ENCODE data around the gene S100A14.
"Not testable (repeated sequence)": the region's sequence is repeated elsewhere in the genome, so short reads cannot be mapped to it uniquely, and the experiment has no call there.

S100A14 gene

DNA sequence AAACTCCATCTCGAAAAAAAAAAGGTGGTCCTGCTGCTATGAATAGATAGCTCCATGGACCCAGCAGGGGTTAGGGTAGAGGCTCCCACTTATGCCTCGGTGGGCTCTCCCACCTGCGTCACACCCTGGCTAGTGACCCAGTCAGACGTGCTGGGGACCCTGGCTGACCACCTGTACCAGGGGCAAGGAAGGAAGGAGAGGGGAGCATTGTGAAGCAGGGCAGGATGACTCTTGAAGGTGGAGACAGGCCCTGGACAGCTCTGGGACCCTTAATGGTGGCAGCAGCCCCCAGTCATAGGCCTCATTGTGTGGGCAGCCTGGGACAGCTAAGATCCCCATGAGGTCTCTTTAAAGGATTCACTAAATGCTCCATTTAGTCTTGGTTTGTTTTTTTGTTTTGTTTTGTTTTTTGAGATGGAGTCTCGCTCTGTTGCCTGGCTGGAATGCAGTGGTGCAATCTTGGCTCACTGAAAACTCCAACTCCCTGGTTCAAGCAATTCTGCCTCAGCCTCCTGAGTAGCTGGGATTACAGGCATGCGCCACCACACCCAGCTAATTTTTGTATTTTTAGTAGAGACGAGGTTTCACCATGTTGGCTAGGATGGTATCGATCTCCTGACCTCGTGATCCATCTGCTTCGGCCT lies 32.0 kb upstream of the S100A14 start:
- no peak for TF ChIP-seq CTCF (IDR thresholded peaks at IDR 0.05; ENCODE audit: low read depth, low read length)
- H3K4me3 ChIP-seq (ENCODE audit: low read depth, low read length) = no peak overlapping the region

DNA sequence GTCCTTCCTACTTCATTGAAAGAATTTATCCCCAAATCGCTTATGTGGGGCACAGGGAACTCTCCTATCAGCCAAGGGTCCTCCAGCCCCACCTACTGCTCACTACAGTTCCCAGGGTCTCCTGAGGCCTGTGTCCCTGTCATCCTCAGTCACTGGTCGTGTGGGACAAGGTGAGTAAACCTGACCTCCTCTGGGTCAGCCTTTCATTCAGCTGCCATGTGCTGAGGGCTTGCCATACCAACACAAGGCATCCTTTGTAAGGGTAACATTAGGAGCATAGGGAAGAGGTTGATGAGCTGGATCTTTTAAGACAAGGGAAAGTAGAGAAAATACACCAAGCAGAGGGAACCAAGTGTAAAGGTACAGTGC lies 31.2 kb upstream of the S100A14 start:
- H3K4me3 ChIP-seq (ENCODE audit: low read depth, low read length) = no peak overlapping the region
- TF ChIP-seq CTCF (IDR thresholded peaks at IDR 0.05; ENCODE audit: low read depth, low read length) = no peak

GRCh38 chr1:153646672-153647345 lies 30.7 kb upstream of the S100A14 start:
- no peak for TF ChIP-seq CTCF (IDR thresholded peaks at IDR 0.05; ENCODE audit: low read depth, low read length)
- no peak overlapping the region for H3K4me3 ChIP-seq (ENCODE audit: low read depth, low read length)

GRCh38 chr1:153643816-153644215 lies 27.7 kb upstream of the S100A14 start:
- no peak overlapping the region for H3K4me3 ChIP-seq (ENCODE audit: low read depth, low read length)
- TF ChIP-seq CTCF (IDR thresholded peaks at IDR 0.05; ENCODE audit: low read depth, low read length) = no peak

DNA sequence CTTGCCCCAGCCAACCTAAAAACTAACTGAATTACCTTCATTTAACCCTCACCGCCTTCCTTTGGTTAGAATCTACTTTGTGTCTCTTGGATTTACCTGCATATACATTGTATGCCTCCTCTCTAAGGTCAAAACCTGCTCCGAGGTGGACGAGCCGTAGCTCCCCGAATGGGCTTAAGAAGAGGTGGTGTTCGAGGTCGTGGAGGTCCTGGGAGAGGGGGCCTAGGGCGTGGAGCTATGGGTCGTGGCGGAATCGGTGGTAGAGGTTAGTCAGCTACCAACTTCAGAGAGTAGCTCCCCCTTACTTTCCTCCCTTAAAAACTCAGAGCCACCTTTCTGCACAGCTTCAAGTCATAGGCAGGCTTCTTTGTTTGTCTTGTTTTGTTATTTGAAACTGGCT lies 27.0 kb upstream of the S100A14 start:
- TF ChIP-seq CTCF (IDR thresholded peaks at IDR 0.05; ENCODE audit: low read depth, low read length) = no peak
- no peak overlapping the region for H3K4me3 ChIP-seq (ENCODE audit: low read depth, low read length)

DNA sequence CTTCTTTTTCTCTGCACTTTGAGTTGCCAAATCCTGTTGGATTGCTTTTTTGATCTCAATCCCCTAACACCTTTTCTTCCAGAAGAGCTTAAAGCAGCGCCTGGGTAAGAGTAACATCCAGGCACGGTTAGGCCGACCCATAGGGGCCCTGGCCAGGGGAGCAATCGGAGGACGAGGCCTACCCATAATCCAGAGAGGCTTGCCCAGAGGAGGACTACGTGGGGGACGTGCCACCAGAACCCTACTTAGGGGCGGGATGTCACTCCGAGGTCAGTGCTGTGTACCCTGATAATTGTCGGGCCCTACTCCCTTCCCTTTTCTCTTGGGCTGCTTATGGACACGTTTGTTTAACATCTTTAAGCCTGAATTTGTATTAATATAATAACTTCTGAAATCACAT lies 26.0 kb upstream of the S100A14 start:
- H3K4me3 ChIP-seq (ENCODE audit: low read depth, low read length) = no peak overlapping the region
- no peak for TF ChIP-seq CTCF (IDR thresholded peaks at IDR 0.05; ENCODE audit: low read depth, low read length)

- H3K4me3 ChIP-seq (ENCODE audit: low read depth, low read length) = no peak overlapping the region
- no peak for TF ChIP-seq CTCF (IDR thresholded peaks at IDR 0.05; ENCODE audit: low read depth, low read length)
These were observed 24.7 kb upstream of the S100A14 start for GRCh38 chr1:153640861-153641260.

DNA sequence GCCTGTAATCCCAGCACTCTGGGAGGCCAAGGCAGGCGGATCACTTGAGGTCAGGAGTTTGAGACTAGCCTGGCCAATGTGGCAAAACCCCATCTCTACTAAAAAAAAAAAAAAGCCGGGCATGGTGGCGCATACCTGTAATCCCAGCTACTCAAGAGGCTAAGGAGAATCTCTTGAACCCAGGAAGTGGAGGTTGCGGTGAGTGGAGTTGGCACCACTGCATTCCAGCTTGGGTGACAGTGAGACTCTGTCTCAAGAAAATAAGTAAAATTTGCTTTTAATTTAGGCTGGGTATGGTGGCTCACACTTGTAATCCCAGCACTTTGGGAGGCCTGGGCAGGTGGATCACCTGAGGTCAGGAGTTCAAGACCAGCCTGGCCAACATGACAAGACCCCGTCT lies 24.1 kb upstream of the S100A14 start:
- H3K4me3 ChIP-seq (ENCODE audit: low read depth, low read length) = not testable (repeated sequence)
